HCT116 (cell line): ENCODE data around the gene MTARC2. TPM values are rescaled to one million over a fixed set of nuclear protein-coding genes. Genes with fewer than 3 reads are reported as not detected.

Experiments
- ATAC-seq: fragments of 200-7000 bp; cut with Tn5 transposase; 2 replicates; pipeline ENCODE4 v1.9.1; 2020; ENCODE audit warnings: mild to moderate bottlenecking, moderate library complexity
- BruUV-seq: library from RNA; stranded (reverse); fragments of 400-500 nt; replicated peaks from 2 replicates; lab custom pipeline; 2021; lab: Mats Ljungman, UMichigan
- CTCF ChIA-PET: fragments of 300-600 bp; sonication (Branson Sonifier 250); formaldehyde crosslinking; loops from one replicate; lab custom pipeline; 2021; ENCODE audit warnings: antibody characterized with exemption; lab: Charles Lee
- POLR2A ChIA-PET: fragments of 300-600, 350-600 bp; sonication (Branson Sonifier 250); formaldehyde crosslinking; loops from one replicate; lab custom pipeline; 2021; ENCODE audit warnings: antibody characterized with exemption; lab: Charles Lee
- RAD21 ChIA-PET, 2 experiments: fragments of 300-600 bp; sonication (Branson Sonifier 250); formaldehyde crosslinking; loops; one replicate each; lab custom pipeline; 2023; ENCODE audit warnings: low total read pairs in 2 of 2; ENCODE audit not compliant: uncharacterized antibody in 2 of 2, unreplicated experiment in 2 of 2, low non-redundant PET in 1 of 2; lab: Charles Lee
- DNase-seq: peaks from one replicate; pipeline ENCODE4 v3.0.0-alpha.2; 2010; ENCODE audit warnings: low read depth, low spot score
- H2AFZ ChIP-seq: fragments of 200-600 bp; shearing (Covaris generic), sonication (generic); 2 replicates; pipeline ENCODE4 v1.6.1; 2017; ENCODE audit warnings: low read depth, mixed run types, mixed read lengths, antibody characterized with exemption, low read length; ENCODE audit not compliant: poor library complexity, severe bottlenecking
- H3K27ac ChIP-seq: 2 replicates; pipeline ENCODE4 v1.5.1; 2012; ENCODE audit warnings: low read depth, low read length
- H3K27me3 ChIP-seq: fragments of 200-600 bp; sonication (generic); 2 replicates; pipeline ENCODE4 v1.6.1; 2016; ENCODE audit warnings: mixed run types, low read length, mixed read lengths; ENCODE audit not compliant: insufficient read depth
- H3K36me3 ChIP-seq, 2 experiments: fragments of 200-500 bp in 1 of 2; fragments of 200-600 bp in 1 of 2; sonication (Bioruptor generic) in 1 of 2; sonication (generic) in 1 of 2; 2 replicates each; pipeline versions ENCODE4 v1.5.1 to v1.6.1; 2014 to 2016; ENCODE audit warnings: low read length in 2 of 2, inconsistent platforms in 1 of 2, mixed read lengths in 1 of 2, mixed run types in 1 of 2; ENCODE audit not compliant: insufficient read depth in 2 of 2, control insufficient read depth in 1 of 2
- H3K4me1 ChIP-seq, 2 experiments: fragments of 200-600 bp in 1 of 2; sonication (generic) in 1 of 2; 2 replicates each; pipeline versions ENCODE4 v1.5.1 to v1.6.1; 2012 to 2017; ENCODE audit warnings: low read length in 2 of 2, inconsistent platforms in 1 of 2, mild to moderate bottlenecking in 1 of 2, mixed read lengths in 1 of 2, mixed run types in 1 of 2, moderate library complexity in 1 of 2; ENCODE audit not compliant: insufficient read depth in 2 of 2, control insufficient read depth in 1 of 2
- H3K4me2 ChIP-seq: fragments of 200-600 bp; sonication (generic); 2 replicates; pipeline ENCODE4 v1.6.1; 2017; ENCODE audit warnings: mixed run types, low read length, mixed read lengths
- H3K4me3 ChIP-seq, 2 experiments: fragments of 200-600 bp in 1 of 2; sonication (generic) in 1 of 2; replicated peaks in 1 of 2; 2 replicates each; pipeline ENCODE4 v1.5.1; 2011 to 2016; ENCODE audit warnings: low read length in 2 of 2, control low read depth in 1 of 2, low read depth in 1 of 2, mild to moderate bottlenecking in 1 of 2, mixed read lengths in 1 of 2, mixed run types in 1 of 2
- H3K79me2 ChIP-seq: fragments of 200-600 bp; sonication (generic); 2 replicates; pipeline ENCODE4 v1.6.1; 2017; ENCODE audit warnings: mild to moderate bottlenecking, mixed run types, low read length, moderate library complexity, mixed read lengths; ENCODE audit not compliant: insufficient read depth
- H3K9ac ChIP-seq: fragments of 200-600 bp; sonication (generic); 2 replicates; pipeline ENCODE4 v1.6.1; 2016; ENCODE audit warnings: low read length, mixed read lengths
- H3K9me2 ChIP-seq: fragments of 200-600 bp; sonication (generic), shearing (Covaris generic); 2 replicates; pipeline ENCODE4 v1.6.1; 2017; ENCODE audit warnings: mixed run types, mild to moderate bottlenecking, moderate library complexity; ENCODE audit not compliant: insufficient read depth
- H3K9me3 ChIP-seq, 2 experiments: fragments of 200-500 bp in 1 of 2; fragments of 200-600 bp in 1 of 2; sonication (Bioruptor generic) in 1 of 2; sonication (generic) in 1 of 2; 2 replicates each; pipeline ENCODE4 v1.6.1; 2014 to 2017; ENCODE audit warnings: low read length in 2 of 2, mixed read lengths in 2 of 2, inconsistent platforms in 1 of 2, low read depth in 1 of 2, mild to moderate bottlenecking in 1 of 2, mixed run types in 1 of 2, moderate library complexity in 1 of 2; ENCODE audit not compliant: control insufficient read depth in 1 of 2, insufficient read depth in 1 of 2
- H4K20me1 ChIP-seq: fragments of 200-600 bp; sonication (generic), shearing (Covaris generic); 2 replicates; pipeline ENCODE4 v1.6.1; 2017; ENCODE audit warnings: mixed run types, mild to moderate bottlenecking, moderate library complexity; ENCODE audit not compliant: insufficient read depth
- CBX3 ChIP-seq: IDR thresholded peaks from 2 replicates; pipeline ENCODE4 v1.6.1; 2012; ENCODE audit warnings: low read depth
- EZH2 ChIP-seq: fragments of 200-600 bp; sonication (generic); IDR thresholded peaks from 2 replicates; pipeline ENCODE4 v1.6.1; 2017; ENCODE audit warnings: antibody characterized with exemption, mixed run types
- FOSL1 ChIP-seq: IDR thresholded peaks from 2 replicates; pipeline ENCODE4 v1.6.1; 2012; ENCODE audit warnings: low read depth
- POLR2A ChIP-seq: IDR thresholded peaks from 2 replicates; pipeline ENCODE4 v1.7.0; 2011; ENCODE audit warnings: borderline replicate concordance; ENCODE audit not compliant: insufficient read depth, insufficient read length; ENCODE audit errors: extremely low read depth
- POLR2AphosphoS5 ChIP-seq: IDR thresholded peaks from 2 replicates; pipeline ENCODE4 v1.6.1; 2011; ENCODE audit warnings: mild to moderate bottlenecking, low read depth, low read length, moderate library complexity
- RAD21 ChIP-seq: IDR thresholded peaks from 2 replicates; pipeline ENCODE4 v1.6.1; 2012; ENCODE audit warnings: low read depth, mild to moderate bottlenecking
- SRF ChIP-seq: IDR thresholded peaks from 2 replicates; pipeline ENCODE4 v1.6.1; 2012; ENCODE audit warnings: low read depth
- TCF7L2 ChIP-seq: IDR thresholded peaks from 2 replicates; pipeline ENCODE4 v1.7.0; 2011; ENCODE audit warnings: borderline replicate concordance, inconsistent platforms; ENCODE audit not compliant: insufficient read depth, insufficient read length; ENCODE audit errors: extremely low read depth
- YY1 ChIP-seq: IDR thresholded peaks from 2 replicates; pipeline ENCODE4 v1.6.1; 2011; ENCODE audit warnings: low read length, low read depth, moderate library complexity, mild to moderate bottlenecking; ENCODE audit not compliant: insufficient replicate concordance; ENCODE audit errors: extremely low read depth
- ZFX ChIP-seq: fragments of 450-650 bp; IDR thresholded peaks from 2 replicates; pipeline ENCODE4 v1.6.1; 2017
- intact Hi-C: fragments of 100-400 bp; cut with micrococcal nuclease; formaldehyde crosslinking; loops from 2 replicates; pipeline ENCODE4 v1.10.0; 2022
- total RNA-seq: library from RNA; stranded (reverse); gene quantifications from one replicate; pipeline ENCODE4 v1.2.1, GENCODE V29; 2021; ENCODE audit not compliant: unreplicated experiment
- TF ChIP-seq, protein P1 (sequence below): IDR thresholded peaks from 2 replicates; pipeline ENCODE4 v1.6.1; 2012
- TF ChIP-seq, protein P2 (sequence below): IDR thresholded peaks from 2 replicates; pipeline ENCODE4 v1.6.1; 2012; ENCODE audit warnings: low read depth
- TF ChIP-seq, protein P3 (sequence below): IDR thresholded peaks from 2 replicates; pipeline ENCODE4 v1.6.1; 2012

MTARC2 gene
- total RNA-seq, 1 experiment from 2014 or later: 16.6 TPM

DNA sequence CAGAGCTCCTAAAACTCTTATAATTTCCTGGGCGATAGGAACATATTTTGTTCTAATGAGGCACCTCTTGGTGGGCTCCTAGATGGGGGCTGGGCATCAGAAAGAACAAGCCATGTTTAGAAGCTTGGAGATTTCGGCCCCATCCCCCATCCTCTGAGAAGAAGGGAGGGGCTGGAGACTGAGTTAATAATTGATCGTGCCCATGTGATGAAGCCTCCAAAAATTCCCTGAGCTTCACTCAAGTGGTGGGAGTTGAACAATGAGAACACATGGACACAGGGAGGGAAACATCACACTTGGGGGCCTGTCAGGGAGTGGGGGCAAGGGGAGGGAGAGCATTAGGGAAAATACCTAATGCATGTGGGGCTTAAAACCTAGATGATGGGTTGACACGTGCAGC is 39.9 kb upstream of the MTARC2 start:
- POLR2A ChIA-PET: no interaction called here
- no TSS peak for BruUV-seq
- CTCF ChIA-PET: no interaction called here

DNA sequence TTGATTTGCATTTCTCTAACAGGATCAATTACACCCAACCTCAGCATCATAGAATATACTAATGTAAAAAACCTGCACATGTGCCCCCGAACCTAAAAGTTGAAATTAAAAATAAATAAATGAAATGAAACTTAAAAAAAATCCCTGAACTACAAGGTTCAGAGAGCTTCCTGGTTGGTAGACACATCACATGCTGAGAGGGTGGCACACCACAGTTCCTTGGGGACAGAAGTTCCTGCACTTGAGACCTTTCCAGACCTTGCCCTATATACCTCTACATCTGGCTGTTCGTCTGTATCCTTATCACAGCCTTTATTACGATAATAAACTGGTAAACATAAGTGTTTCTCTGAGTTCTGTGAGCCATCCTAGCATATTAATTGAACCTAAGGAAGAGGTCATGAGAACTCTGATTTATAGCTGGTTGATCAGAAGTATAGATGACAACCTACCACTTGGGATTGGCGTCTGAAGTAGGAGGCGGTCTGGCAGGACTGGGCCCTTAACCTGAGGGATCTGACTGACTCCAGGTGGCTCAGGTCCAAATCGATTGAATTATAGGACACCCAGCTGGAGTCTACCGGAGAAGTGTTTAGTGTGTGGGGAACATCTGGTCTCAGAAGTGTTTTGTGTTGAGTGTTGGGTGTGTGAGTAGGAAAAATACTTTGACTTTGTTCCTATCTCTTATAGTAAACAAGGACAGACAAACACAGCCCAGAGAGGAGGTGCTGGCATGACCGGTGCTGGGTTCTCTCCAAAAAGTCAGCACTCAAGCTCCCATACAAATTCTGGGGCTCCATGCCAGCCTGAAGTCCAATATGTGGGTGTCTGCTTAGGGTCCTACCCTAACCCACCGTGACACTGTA is 39.0 kb upstream of the MTARC2 start:
- BruUV-seq: no TSS peak
- ChIA-PET POLR2A (no interaction called here), RAD21 (interaction anchor here in 1 of 2 experiments (0.6 kb wide), 1 partner anchor 24 kb away, joined by 4 read pairs; no protein-coding TSS in a partner anchor), CTCF (no interaction called here)
- no peaks in the 10 kb centered on the region for H3K9me3 ChIP-seq
- ATAC-seq (no peak), DNase-seq (no peak)
- intact Hi-C loops: no loop called here
- no peak overlapping the region for H3K4me2 ChIP-seq
- no peak overlapping the region for H3K4me3 ChIP-seq
- no peaks in the 10 kb centered on the region for H4K20me1 ChIP-seq
- H3K79me2 ChIP-seq: no peaks in the 10 kb centered on the region
- H3K9me2 ChIP-seq: no peaks in the 10 kb centered on the region
- no peak overlapping the region for H3K9ac ChIP-seq
- no peak overlapping the region for H3K27ac ChIP-seq
- H3K27me3 ChIP-seq: no peaks in the 10 kb centered on the region
- no peak overlapping the region for H2AFZ ChIP-seq
- H3K4me1 ChIP-seq: no peaks in the 10 kb centered on the region
- TF ChIP-seq, protein P1, sequence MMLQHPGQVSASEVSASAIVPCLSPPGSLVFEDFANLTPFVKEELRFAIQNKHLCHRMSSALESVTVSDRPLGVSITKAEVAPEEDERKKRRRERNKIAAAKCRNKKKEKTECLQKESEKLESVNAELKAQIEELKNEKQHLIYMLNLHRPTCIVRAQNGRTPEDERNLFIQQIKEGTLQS: no peak
- TF ChIP-seq, protein P2, sequence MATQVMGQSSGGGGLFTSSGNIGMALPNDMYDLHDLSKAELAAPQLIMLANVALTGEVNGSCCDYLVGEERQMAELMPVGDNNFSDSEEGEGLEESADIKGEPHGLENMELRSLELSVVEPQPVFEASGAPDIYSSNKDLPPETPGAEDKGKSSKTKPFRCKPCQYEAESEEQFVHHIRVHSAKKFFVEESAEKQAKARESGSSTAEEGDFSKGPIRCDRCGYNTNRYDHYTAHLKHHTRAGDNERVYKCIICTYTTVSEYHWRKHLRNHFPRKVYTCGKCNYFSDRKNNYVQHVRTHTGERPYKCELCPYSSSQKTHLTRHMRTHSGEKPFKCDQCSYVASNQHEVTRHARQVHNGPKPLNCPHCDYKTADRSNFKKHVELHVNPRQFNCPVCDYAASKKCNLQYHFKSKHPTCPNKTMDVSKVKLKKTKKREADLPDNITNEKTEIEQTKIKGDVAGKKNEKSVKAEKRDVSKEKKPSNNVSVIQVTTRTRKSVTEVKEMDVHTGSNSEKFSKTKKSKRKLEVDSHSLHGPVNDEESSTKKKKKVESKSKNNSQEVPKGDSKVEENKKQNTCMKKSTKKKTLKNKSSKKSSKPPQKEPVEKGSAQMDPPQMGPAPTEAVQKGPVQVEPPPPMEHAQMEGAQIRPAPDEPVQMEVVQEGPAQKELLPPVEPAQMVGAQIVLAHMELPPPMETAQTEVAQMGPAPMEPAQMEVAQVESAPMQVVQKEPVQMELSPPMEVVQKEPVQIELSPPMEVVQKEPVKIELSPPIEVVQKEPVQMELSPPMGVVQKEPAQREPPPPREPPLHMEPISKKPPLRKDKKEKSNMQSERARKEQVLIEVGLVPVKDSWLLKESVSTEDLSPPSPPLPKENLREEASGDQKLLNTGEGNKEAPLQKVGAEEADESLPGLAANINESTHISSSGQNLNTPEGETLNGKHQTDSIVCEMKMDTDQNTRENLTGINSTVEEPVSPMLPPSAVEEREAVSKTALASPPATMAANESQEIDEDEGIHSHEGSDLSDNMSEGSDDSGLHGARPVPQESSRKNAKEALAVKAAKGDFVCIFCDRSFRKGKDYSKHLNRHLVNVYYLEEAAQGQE: no peak
- H3K36me3 ChIP-seq: no peaks in the 10 kb centered on the region

More for the DNA sequence above, 39.9 kb upstream of the MTARC2 start:
- H3K9me2 ChIP-seq: no peaks in the 10 kb centered on the region
- ATAC-seq (no peak), DNase-seq (no peak)
- H3K27me3 ChIP-seq: no peaks in the 10 kb centered on the region
- RAD21 ChIA-PET: no interaction called here
- no peak overlapping the region for H3K27ac ChIP-seq
- TF ChIP-seq SRF: no peak
- no peak for TF ChIP-seq ZFX
- TF ChIP-seq POLR2A: no peak
- no peak for TF ChIP-seq RAD21
- no peak for TF ChIP-seq POLR2AphosphoS5
- TF ChIP-seq CBX3: no peak
- no peak for TF ChIP-seq FOSL1
- no peak for TF ChIP-seq TCF7L2
- TF ChIP-seq, protein P3, sequence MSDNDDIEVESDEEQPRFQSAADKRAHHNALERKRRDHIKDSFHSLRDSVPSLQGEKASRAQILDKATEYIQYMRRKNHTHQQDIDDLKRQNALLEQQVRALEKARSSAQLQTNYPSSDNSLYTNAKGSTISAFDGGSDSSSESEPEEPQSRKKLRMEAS: no peak
- no peak for TF ChIP-seq YY1
- no peak for TF ChIP-seq EZH2
- TF ChIP-seq, all 23 proteins: peak for 0
- H4K20me1 ChIP-seq: no peaks in the 10 kb centered on the region
- H3K9me3 ChIP-seq: no peaks in the 10 kb centered on the region
- H3K4me3 ChIP-seq: no peak overlapping the region
- intact Hi-C loops: no loop called here
- H2AFZ ChIP-seq: no peak overlapping the region
- H3K79me2 ChIP-seq: no peaks in the 10 kb centered on the region
- no peaks in the 10 kb centered on the region for H3K36me3 ChIP-seq
- no peak overlapping the region for H3K4me2 ChIP-seq
- H3K9ac ChIP-seq: no peak overlapping the region
- H3K4me1 ChIP-seq: no peaks in the 10 kb centered on the region
